GM19468 (cell line): ENCODE measurements around the gene MAP3K13.
"Not testable (repeated sequence)": the region's sequence is repeated elsewhere in the genome, so short reads cannot be mapped to it uniquely, and the experiment has no call there.

Experiments
- ATAC-seq: cut with Tn5 transposase; IDR thresholded peaks from one replicate; pipeline ENCODE4 v1.9.1; 2021; ENCODE audit warnings: mild to moderate bottlenecking, moderate library complexity, moderate number of reproducible peaks; ENCODE audit not compliant: unreplicated experiment; ENCODE audit errors: extremely low read depth

The MAP3K13 gene

GRCh38 chr3:185393055-185393454 is 30.1 kb downstream of the MAP3K13 start:
- no peak for ATAC-seq

GRCh38 chr3:185397676-185398075 is 34.7 kb downstream of the MAP3K13 start:
- ATAC-seq: no peak

- no peak for ATAC-seq
These were observed 37.1 kb downstream of the MAP3K13 start for GRCh38 chr3:185399737-185400667.

- no peak for ATAC-seq
These were observed 37.9 kb downstream of the MAP3K13 start for GRCh38 chr3:185400866-185401265.

GRCh38 chr3:185401319-185401955 is 38.5 kb downstream of the MAP3K13 start:
- ATAC-seq: no peak

GRCh38 chr3:185402561-185402960 is 39.6 kb downstream of the MAP3K13 start:
- no peak for ATAC-seq

- no peak for ATAC-seq
These were observed 40.1 kb downstream of the MAP3K13 start for GRCh38 chr3:185403002-185403401.

- no peak for ATAC-seq
These were observed 42.3 kb downstream of the MAP3K13 start for GRCh38 chr3:185405243-185405642.

GRCh38 chr3:185405664-185406063 is 42.7 kb downstream of the MAP3K13 start:
- ATAC-seq: no peak

- no peak for ATAC-seq
These were observed 43.2 kb downstream of the MAP3K13 start for GRCh38 chr3:185406121-185406620.

GRCh38 chr3:185409957-185410356 is 47.0 kb downstream of the MAP3K13 start:
- no peak for ATAC-seq

GRCh38 chr3:185411133-185411532 is 48.2 kb downstream of the MAP3K13 start:
- ATAC-seq: no peak

GRCh38 chr3:185416513-185416912 is 53.6 kb downstream of the MAP3K13 start:
- ATAC-seq: no peak

- ATAC-seq: not testable (repeated sequence)
These were observed 55.6 kb downstream of the MAP3K13 start for GRCh38 chr3:185418561-185418977.

- ATAC-seq: no peak
These were observed 57.8 kb downstream of the MAP3K13 start for GRCh38 chr3:185420762-185421161.

GRCh38 chr3:185421577-185422232 is 58.8 kb downstream of the MAP3K13 start:
- ATAC-seq: no peak

GRCh38 chr3:185422677-185423076 is 59.7 kb downstream of the MAP3K13 start:
- no peak for ATAC-seq

GRCh38 chr3:185423178-185423577 is 60.2 kb downstream of the MAP3K13 start:
- no peak for ATAC-seq

GRCh38 chr3:185424435-185424834 is 61.5 kb downstream of the MAP3K13 start:
- ATAC-seq: no peak

GRCh38 chr3:185430375-185430774 is 67.4 kb downstream of the MAP3K13 start:
- ATAC-seq: no peak
